Kidney capillary endothelial cell (primary cell): Measurements from ENCODE around the gene UGT1A7.
A peak's percentile ranks its signal among the peaks of the same experiment; 100 is the strongest.
"Not testable (repeated sequence)": the region's sequence is repeated elsewhere in the genome, so short reads cannot be mapped to it uniquely, and the experiment has no call there.

ENCODE experiments used
- DNase-seq: peaks from one replicate; pipeline ENCODE4 v3.0.0-alpha.2; 2018; ENCODE audit warnings: low spot score

UGT1A7 gene

GRCh38 chr2:233680361-233681045 lies 1.2 kb upstream of the UGT1A7 start:
- no peak for DNase-seq

GRCh38 chr2:233684640-233685039 lies 2.9 kb downstream of the UGT1A7 start:
- no peak for DNase-seq

- DNase-seq, result no peak
Measured at GRCh38 chr2:233686928-233687327, 5.2 kb downstream of the UGT1A7 start.

- DNase-seq, result no peak
Measured at GRCh38 chr2:233688341-233688740, 6.6 kb downstream of the UGT1A7 start.

GRCh38 chr2:233689031-233689430 lies 7.3 kb downstream of the UGT1A7 start:
- DNase-seq, result no peak

DNA sequence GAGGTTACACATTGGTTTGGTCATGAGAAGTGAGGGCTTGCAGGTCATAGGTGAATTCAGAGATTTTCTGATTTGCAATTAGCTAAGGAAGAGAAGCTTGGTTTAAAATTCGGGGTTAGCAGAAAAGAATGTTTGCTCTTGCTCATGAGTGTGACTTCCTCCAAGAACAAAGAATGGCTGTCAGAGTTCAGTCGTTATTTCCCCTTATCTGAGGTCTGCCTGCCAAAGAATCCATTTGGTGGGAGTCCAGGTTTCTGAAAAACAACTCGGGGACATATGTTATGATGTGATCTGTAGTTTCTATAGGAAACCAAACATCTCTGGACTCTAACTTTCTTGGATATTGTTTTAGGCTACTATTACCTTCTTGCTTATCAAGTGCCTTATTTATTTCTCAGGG lies 7.8 kb downstream of the UGT1A7 start:
- DNase-seq, result no peak

GRCh38 chr2:233690444-233690843 lies 8.7 kb downstream of the UGT1A7 start:
- DNase-seq, result no peak

DNA sequence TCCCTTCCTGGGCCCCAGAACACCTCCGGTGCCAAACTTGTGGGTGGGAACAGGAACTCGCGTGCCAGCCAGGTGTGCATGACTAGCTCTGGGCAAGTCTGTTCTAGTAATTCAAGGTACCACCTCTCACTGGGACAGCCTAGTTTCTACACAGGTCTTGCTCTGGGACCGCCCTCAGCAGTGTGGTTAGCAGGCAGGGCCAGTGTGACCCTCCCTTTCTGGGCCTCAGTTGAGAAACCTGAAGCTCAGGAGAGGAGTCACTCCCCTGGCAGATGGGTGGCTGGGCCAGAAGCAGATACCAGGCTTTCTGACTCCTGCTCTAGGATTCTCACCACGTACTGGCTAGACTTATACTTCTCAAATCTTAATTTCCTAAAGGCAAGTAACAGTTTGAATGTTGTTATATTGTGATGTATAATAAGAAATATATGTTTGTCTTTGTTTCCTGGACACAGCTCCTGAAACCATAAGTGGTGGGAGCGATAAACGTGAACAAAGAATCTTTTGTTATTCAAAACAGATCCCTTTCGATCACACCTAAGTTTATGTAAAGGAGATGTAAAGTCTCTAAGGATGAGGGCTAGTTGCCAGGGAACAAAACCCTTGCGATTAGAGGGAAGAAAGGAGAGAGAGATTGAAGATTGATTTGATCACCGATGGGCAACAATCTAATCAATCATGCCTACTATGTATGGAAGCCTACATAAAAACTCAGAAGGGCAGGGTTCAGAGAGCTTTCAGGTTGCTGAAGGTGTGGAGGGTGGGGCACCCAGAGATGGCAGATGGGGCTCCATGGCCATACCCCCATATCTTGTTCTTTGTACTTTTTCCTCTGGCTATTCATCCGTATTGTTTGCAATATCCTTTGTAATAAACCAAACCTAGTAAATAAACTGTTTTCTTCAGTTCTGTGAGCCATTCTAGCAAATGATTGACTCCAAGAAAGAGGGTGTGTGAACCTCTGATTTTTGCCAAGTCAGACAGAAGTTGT lies 10.0 kb downstream of the UGT1A7 start:
- DNase-seq, result no peak

DNA sequence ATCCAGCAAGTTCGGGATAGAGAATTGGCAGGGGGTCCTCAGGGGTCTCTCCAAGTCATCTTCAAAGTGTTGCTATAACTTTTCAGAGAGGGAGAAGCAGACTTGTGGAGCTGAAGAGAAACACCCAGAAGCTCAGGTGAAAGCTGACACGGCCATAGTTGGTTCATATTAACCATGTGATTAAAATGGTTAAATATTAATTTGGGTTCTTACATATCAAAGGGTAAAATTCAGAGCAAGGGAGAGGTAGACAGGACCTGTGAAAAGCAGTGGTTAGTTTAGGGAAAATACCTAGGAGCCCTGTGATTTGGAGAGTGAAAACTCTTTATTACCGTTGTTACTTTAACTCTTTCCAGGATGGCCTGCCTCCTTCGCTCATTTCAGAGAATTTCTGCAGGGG lies 10.9 kb downstream of the UGT1A7 start, which contains the start of gene UGT1A6:
UGT1A6 (plus strand) TSS at position 243 of the 400 bp plus-strand sequence; CDS start at position 358, 115 bp downstream.
- no peak for DNase-seq

- no peak for DNase-seq
Measured at GRCh38 chr2:233693963-233694362, 12.3 kb downstream of the UGT1A7 start.

DNA sequence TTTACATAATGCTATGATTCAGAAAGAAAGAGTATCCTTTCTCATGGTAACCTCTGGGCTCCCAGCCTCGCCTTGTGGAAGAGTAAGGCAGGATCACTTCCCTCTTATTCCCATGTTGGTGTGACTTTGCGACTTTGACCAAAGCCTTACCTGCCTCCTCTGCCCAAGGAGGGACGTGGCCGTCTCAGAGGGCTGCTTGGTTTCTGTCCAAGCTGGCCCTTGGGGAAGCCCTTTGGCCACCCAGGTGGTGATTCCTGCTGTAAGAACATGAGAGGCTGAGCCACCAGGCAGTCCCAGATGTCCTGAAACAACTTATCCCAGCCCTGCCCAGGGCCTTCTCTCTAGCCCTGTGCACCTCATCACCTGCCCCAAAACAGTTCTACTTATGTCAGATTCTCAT lies 17.0 kb downstream of the UGT1A7 start:
- DNase-seq, result no peak

GRCh38 chr2:233699424-233700027 lies 17.8 kb downstream of the UGT1A7 start:
- no peak for DNase-seq

GRCh38 chr2:233700028-233700635 lies 18.4 kb downstream of the UGT1A7 start:
- DNase-seq, result no peak

GRCh38 chr2:233700842-233701241 lies 19.1 kb downstream of the UGT1A7 start:
- not testable (repeated sequence) for DNase-seq

DNA sequence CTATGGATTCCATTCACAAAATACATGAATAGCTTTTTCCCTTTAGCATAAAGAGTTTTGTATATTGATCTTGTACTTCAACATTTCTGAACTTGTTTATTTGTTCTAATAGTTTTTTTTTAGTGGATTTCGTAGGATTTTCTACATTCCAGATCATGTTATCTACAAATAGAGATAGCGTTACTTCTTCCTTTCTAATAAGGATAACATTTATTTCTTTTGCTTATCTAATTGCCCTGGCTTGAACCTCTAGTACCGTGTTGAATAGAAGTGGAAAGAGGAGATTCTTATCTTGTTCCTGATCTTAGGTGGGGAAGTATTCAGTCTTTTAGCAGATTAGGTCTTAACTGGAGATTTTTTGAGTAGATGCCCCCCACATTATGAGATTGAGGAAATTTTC lies 20.5 kb downstream of the UGT1A7 start:
- no peak for DNase-seq

DNA sequence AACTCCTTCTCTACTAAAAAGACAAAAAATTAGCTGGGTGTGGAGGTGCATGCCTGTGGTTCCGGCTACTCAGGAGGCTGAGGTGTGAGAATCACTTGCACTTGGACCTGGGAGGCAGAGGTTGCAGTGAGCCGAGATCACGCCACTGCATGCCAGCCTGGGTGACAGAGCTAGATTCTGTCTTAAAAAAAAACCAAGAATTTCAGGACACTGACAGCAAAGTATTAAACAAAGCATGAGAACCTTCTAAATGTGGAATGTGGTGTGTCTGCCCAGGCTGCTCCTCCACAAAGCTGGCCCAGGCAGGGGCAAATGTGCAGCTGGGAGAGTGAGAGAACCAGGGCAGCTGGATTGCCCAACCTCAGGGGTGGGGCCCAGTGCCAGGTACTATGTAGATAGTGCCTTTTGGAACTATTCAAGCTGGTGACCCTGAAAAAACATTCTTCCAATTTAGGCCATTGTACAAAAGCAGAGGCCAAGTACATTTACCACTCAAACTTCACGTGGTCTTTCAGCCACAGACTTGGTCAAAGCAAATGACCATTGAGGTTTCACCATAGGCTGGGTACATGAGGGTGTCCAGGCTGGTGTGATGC lies 24.3 kb downstream of the UGT1A7 start:
- DNase-seq, result no peak

DNA sequence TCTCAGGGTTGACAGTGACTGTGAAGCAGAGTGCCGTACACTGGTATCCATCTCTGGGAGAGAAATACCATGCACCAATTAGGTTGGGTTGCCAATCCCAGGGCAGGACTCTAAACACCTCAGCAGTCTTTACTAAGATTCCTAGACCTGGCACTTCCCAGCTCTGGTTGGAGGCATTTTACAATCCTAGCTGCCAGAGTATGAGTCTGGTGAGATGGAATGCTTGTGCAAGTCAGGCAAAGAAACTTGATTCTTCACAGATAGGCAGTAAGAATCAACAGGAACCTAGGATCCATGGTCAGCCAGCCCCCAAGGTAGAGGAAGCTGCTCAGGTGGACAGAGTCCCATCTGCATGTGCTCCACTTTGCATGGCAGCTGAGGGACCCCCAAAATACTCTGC lies 25.0 kb downstream of the UGT1A7 start:
- DNase-seq, result no peak

DNA sequence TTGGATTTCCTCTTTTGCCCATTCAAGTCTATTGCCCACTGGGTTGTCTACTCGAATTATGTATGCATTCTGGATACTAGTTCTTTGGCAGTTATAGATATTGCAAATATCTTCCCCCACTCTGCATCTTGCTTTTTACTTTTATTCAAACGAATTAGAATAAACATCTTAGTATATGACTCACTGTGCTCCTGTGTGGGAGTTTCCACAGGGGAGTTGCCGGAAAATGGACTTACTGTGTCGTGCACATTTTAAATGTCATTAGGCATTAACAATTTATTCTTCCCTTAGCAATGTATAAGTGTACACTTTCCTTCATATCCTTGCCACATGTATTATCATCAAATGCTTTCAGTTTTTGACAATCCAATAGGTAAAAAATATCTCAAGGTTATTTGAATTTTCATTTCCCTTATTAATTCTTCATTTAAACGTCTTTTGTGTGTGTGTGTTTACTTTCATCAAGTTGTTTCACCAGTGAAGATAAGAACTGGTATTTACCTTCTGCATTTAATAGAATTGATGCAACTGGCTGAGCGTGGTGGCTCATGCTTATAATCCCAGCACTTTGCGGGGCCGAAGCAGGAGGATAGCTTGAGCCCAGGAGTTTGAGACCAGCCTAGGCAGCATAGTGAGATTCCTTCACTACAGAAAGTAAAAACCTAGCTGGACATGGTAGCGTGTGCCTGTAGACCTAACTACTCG lies 26.4 kb downstream of the UGT1A7 start:
- DNase-seq, result no peak

GRCh38 chr2:233708942-233709341 lies 27.2 kb downstream of the UGT1A7 start:
- no peak for DNase-seq

DNA sequence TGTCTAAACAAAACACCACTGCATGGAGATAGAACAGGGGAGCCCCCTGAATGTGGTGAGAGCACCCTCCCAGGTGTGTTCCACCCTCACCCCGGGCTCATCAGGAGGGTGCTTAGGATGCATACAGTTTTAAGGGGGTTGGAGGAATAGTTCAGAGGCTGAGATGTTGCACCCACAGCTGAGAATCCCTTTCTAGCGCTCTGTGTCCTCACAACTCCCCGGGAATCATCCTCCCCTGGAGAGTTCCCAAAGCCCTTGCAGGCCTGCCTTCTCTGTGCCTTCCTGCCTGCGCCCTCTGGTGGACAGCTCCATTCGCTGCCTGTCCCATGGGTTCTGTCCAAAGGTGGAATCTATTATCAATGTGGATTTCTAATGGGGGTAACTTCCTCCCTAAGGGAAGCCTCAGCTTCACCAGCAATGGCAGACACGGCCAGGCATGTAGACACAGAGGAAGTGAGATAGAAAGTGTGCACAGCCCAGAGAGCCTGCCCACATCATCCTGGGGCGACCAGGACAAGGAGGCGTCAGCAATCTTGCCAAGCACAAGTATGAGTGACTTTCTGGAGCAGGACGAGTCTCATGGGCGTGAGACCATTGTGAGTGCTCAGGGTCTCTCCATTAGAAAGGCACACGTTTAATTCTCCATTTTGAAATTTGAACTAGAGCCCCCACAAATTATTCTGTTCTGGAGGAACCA lies 29.8 kb downstream of the UGT1A7 start:
- peak; percentile 57 for DNase-seq
